ENCODE measurements around the gene GALNT11.
"Not testable (repeated sequence)": the region's sequence is repeated elsewhere in the genome, so short reads cannot be mapped to it uniquely, and the experiment has no call there.

Gene GALNT11

GRCh38 chr7:152025077-152025936 is at the start of gene GALNT11:
GALNT11 (plus strand) TSS chr7:152025674; CDS start chr7:152094228, 68,554 bp downstream.
- DNase-seq, result peak; percentile 81

DNA sequence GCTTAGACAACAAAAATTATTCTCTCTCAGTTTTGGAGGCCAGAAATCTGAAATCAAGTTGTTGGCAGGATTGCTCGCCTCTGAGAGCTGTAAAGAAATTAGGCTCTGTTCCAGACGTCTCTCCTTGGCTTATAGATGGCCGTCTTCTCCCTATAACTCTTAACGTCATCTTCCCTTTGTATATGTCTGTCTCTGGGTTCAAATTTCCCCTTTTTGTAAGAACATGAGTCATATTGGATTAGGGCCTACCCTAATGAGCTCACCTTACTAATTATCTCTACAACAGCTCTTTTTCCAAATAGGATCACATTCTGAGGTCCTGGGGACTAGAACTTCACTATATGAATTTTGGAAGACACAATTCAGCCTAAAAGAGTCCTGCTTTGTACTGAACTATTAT is 46.9 kb upstream of the GALNT11 start:
- no peak for DNase-seq

- no peak for DNase-seq
Observed at GRCh38 chr7:151981223-151981622, 44.3 kb upstream of the GALNT11 start.

- no peak for DNase-seq
Observed at GRCh38 chr7:151982806-151983205, 42.7 kb upstream of the GALNT11 start.

- DNase-seq, result no peak
Observed at GRCh38 chr7:151984612-151985011, 40.9 kb upstream of the GALNT11 start.

DNA sequence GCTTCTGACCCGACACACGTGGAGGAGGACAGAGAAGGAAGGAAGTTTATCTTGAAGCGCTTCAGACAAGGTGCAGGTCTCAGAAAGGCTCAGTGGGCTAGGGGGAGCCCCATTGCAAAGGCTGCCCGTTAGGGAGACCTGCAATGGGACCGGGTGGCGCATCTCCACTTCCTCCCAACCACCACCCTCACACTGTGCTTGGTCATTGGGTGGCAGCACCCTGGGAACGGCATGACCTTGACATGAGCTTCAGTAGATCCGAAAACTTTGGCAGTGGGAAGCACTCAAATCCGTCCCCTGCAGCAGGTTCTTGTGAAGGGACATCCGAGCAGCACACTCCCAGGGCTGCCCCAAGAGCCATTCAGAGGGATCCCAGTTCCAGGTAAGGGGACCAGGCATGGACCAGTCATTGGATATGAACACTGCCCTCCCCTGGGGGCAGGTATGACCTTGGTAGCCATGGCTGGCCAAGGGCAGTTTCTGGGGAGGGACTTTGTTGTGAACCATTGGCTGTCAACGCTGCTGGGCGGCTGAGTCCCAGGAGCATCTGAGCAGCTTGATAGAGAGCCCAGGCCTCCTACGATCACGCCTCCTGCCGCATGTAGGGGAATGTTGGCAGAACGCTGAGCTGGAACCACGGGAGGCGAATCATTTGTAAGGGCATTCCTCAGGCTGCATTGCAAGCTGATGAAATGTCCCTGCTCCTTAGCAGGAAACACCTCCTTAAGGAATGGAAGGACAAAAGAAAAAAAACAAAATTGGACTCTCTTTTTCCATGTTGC is 37.5 kb upstream of the GALNT11 start:
- DNase-seq, result no peak

DNA sequence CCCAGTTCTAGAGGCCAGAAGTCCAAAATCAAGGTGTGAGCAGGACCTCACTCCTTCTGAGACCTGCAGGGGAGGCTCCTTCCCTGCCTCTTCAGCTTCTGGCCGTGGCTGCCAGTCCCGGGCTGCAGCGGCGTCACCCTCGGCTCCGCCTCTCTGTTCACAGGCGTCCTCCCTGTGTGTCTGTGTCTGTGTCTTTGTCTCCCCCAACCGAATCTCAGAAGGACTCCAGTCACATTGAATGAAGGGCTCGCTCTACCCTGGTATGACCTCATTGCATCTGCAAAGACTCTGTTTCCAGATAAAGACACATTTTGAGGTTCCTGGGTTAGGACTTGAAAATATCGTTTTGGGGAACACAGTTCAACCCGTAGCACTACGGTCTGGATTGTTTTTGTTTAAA is 33.1 kb upstream of the GALNT11 start:
- peak; percentile 63 for DNase-seq

GRCh38 chr7:151993977-151994676 is 31.3 kb upstream of the GALNT11 start:
- DNase-seq, result no peak

DNA sequence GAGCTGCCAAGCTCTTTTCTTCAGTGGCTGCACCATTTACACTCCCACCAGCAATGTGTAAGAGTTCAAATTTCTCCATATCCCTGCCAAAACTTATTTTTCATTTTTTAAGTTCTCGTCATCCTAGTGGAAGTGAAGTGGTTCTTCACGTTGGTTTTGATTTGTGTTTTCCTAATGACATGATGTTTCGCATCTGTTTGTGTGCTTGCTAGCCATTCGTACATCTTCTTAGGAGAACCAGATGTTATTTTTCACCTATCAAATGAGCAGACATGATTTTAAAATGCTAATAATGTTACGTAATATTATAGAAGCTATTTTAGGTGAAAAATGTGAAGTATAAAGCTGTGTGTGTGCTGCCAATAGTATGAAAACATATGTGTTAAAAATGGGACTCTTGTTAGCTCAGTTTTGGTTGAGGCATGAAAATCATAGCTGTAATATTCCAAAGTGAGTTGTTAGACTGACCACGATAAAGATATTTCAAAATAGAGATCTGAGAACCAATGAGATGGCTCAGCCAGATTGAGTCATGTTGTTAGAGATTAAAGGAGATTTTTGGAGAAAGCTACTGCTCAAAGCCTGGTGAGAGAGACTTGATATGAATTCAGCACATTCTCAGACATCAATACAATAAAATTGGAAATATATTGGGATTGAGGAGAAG is 25.9 kb upstream of the GALNT11 start:
- no peak for DNase-seq

DNA sequence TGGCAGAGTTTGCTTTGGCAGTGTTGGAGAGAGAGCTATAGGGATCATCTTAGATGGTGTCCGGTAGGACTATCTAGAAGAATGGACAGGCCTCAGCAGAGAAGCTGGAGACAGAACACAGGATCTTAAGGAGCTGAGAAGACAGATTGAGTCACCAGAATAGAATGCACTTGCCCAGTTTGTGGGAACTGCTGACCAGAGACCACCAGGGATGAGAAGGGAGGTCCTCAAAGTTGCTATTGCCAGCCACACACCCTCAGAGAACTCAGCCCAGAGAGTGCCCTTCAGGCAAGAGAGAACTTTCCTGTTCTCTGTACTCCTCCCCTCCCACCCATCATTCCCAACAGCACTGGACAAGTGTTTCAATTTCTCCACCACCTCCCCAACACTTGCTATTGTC is 25.3 kb upstream of the GALNT11 start:
- no peak for DNase-seq

GRCh38 chr7:152006336-152006735 is 19.1 kb upstream of the GALNT11 start:
- DNase-seq, result no peak

DNA sequence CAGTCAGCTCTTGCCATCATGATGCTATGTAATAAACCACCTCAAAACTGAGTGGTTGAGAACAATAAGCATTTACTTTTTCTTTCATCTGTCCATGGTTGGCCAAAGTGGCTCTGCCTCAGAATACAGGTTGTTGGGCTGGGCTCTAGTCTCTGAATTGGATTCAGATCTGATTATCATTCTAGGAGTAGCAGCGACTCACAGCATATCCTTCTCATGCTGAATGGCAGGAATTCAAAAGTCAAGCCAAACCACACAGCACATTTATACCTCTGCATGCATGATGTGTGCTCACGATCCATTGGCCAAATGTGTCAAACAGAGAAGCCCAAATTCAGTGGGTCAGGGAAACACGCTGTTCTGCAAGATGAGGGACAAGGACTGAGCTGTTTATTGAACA is 13.6 kb upstream of the GALNT11 start:
- DNase-seq, result no peak

- DNase-seq, result no peak
Observed at GRCh38 chr7:152013230-152013629, 12.2 kb upstream of the GALNT11 start.

DNA sequence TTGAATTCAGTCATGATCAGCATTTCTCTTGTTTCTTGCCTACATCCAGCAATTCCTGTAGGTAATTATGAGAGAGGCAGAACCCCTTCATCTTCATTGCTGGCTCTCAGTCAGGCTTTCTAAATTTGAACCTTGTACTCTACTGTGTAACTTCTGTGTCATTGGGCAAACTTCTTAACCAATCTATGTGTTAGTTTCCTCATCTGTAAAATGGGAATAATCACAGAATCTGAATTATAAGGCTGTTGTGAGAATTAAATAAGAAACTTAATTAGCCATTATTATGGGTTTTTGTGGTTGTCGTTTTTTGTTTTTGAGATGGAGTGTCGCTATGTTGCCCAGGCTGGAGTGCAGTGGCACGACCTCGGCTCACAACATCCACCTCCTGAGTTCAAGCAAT is 11.5 kb upstream of the GALNT11 start:
- DNase-seq, result no peak

- DNase-seq, result no peak
Observed at GRCh38 chr7:152014722-152015121, 10.8 kb upstream of the GALNT11 start.

DNA sequence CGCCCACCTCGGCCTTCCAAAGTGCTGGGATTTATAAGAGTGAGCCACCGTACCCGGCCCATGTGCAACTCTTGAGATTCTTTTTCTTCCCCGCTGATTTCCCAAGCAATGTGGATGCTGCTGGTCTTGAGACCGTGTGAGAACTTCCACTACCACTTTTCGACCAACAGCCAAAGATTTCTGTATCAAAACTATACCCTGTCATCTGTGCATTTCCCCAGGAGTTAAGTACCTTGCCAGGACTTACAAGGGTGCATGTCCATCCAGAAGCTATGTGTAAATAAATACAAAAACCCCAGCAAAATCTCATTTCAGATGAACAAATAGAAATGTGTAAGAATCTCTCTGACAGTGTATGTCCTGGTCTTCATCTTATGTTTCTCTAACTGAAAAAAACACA is 9.9 kb upstream of the GALNT11 start:
- DNase-seq, result no peak

GRCh38 chr7:152016947-152017346 is 8.5 kb upstream of the GALNT11 start:
- DNase-seq, result no peak

DNA sequence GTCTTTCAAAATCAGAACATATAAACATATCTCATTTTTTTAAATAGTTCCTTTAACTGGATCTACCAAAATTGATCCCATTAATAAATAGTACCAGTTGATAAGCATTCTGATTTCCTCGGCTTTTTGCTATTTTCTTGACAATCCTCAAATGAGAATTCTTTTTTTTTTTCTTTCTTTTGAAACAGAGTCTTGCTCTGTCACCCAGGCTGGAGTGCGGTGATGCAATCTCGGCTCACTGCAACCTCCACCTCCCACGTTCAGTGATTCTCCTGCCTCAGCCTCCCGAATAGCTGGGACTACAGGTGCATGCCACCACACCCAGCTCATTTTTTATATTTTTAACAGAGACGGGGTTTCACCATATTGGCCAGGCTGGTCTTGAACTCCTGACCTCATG is 7.8 kb upstream of the GALNT11 start:
- not testable (repeated sequence) for DNase-seq

DNA sequence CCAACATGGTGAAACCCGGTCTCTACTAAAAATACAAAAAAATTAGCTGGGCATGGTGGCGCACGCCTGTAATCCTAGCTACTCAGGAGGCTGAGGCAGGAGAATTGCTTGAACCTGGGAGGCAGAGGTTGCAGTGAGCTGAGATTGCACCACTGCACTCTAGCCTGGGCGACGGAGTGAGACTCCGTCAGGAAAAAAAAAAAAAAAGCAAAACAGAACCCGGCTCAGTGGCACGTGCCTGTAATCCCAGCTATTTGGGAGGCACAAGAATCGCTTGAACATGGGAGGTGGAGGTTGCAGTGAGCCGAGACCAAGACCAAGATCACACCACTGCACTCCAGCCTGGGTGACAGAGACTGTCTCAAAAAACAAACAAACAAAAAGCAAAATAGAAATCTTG is 3.7 kb upstream of the GALNT11 start:
- not testable (repeated sequence) for DNase-seq

GRCh38 chr7:152025937-152026890 is 740 bp downstream of the GALNT11 start:
- DNase-seq, result peak; percentile 62

- DNase-seq, result not testable (repeated sequence)
Observed at GRCh38 chr7:152027491-152028365, 2.3 kb downstream of the GALNT11 start.

All from NCI-H1092 treated with DMSO at 0.1 percent for 48 hours (cell line).